Nasal cavity respiratory epithelium epithelial cell of viscerocranial mucosa (primary cell): ENCODE measurements around the gene CCNC. TPM values are rescaled to one million over a fixed set of nuclear protein-coding genes. Genes with fewer than 3 reads are reported as not detected.

ENCODE experiments used
- total RNA-seq: library from RNA; depleted of rRNA; stranded (reverse); fragments of >200 nt; gene quantifications from 2 replicates; pipeline ENCODE4 v1.2.3, GENCODE V29; 2014

CCNC gene, protein sequence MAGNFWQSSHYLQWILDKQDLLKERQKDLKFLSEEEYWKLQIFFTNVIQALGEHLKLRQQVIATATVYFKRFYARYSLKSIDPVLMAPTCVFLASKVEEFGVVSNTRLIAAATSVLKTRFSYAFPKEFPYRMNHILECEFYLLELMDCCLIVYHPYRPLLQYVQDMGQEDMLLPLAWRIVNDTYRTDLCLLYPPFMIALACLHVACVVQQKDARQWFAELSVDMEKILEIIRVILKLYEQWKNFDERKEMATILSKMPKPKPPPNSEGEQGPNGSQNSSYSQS
- 80.4 and 160 TPM in 2 replicates for total RNA-seq

DNA sequence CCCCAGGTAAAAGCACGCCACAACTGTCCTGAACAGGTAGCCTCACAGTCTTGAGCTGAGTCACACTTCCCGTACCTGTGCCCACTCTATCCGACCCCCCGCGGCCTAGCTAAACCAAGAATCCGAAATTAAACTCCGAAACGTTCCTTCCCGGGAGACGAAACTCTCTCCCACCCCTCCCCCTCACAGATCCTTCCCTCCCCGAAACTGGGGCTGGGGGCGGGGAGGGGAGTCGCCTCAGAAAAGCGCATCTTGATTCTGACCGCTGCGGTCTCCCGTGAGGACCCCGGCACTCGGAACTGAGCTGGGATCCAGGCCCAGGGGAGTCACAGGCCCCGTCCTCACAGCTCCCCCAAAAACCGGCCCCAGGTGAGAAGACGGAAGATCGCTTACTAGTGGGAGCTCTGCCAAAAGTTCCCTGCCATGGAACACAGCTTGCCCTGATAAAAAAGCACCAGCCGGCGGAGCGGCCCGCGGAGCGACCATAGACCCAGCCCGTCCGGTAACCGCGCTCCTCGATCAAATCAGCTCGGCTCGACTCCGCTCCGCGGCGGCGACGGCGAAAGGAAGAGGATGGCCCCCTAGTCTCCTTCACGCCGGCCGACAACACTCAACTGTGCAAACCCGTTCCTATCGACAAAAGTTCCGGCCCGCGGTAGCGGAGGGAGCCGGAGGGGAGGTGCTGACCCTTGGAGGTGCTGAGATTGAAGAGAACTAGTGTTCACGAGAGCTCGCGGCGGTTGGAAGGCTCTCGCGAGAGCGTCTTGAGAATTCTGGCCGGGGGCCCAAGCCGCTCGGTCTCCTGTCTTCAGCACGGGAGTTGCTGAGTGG is at the start of gene CCNC:
TSS of gene CCNC (minus strand) at position 558 of the 831 bp plus-strand sequence. CDS start at position 425, 133 bp downstream.

GRCh38 chr6:99606656-99607415 is 38.4 kb upstream of the CCNC start, which contains the start of gene PRDM13:
Gene PRDM13 (plus strand): TSS chr6:99606833. CDS start chr6:99607035, 202 bp downstream.

Other genes with a start within 250 kb of the CCNC start
- 1.0 and 7.5 TPM in 2 replicates for gene FAXC, start 219.0 kb downstream of the CCNC start, total RNA-seq
- 8.3 and 9.9 TPM in 2 replicates for gene COQ3, start 174.5 kb downstream of the CCNC start, total RNA-seq
- gene PNISR, start 143.4 kb downstream of the CCNC start, total RNA-seq, result 38.6 and 61.2 TPM in 2 replicates
- 16.7 and 28.6 TPM in 2 replicates for gene USP45, start 53.2 kb downstream of the CCNC start, total RNA-seq
- not detected in 2 replicates for gene PRDM13, start 38.2 kb upstream of the CCNC start, total RNA-seq